Fibroblast of skin of right quadriceps (primary cell): ENCODE measurements around the gene IL17RA.
"Not testable (repeated sequence)": the region's sequence is repeated elsewhere in the genome, so short reads cannot be mapped to it uniquely, and the experiment has no call there.

Source experiments
- DNase-seq: peaks from one replicate; pipeline ENCODE4 v3.0.0-alpha.2; 2013

Gene IL17RA

DNA sequence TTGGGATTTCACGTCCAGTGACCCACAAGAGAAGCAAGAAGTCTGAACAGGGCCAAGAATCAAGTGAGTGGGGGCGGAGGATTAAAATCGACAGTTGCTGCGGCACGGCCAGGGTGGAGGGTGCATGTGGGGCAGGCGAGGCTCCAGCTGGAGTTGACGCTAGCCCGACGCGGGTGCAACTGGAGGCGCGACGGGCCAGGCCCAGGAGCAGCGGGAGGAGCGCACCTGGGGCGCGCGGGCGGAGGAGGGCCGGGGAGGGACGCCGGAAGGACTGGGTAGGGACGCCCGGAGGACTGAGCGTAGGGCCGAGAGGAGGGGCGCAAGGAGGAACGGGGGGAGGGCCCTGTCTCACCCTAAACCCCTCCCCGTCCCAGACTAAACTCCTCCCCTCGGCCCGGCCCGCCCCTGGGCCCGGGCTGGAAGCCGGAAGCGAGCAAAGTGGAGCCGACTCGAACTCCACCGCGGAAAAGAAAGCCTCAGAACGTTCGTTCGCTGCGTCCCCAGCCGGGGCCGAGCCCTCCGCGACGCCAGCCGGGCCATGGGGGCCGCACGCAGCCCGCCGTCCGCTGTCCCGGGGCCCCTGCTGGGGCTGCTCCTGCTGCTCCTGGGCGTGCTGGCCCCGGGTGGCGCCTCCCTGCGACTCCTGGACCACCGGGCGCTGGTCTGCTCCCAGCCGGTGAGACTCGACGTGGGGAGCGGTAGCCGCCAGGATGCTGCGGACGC lies at the start of gene IL17RA:
Gene IL17RA, plus strand, starts transcription at position 447 of the 723 bp plus-strand sequence. Its CDS starts 92 bp downstream, at position 539.
- peak; percentile 86 for DNase-seq

DNA sequence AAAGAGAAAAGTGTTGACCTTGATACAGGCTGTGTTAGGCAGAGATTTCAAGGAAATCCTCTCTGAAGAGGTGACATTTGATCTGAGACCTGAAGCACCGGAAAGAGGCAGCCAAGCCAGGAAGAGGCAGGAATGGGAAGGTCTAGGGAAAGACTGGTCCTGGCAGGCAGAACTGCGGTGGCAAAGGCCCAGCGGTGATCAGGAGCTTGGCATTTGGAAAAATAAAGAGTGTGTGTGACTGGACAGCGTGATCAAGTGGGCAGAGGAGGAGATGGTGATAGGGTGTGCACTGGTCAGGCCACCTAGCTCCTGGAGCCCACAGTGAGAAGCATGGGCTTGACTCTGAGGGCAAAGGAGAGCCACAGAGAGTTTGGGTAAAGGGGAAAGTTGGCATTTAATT lies 49.6 kb upstream of the IL17RA start:
- no peak for DNase-seq

- DNase-seq, result not testable (repeated sequence)
Observed at GRCh38 chr22:17035976-17036841, 48.6 kb upstream of the IL17RA start.

GRCh38 chr22:17036842-17037711 lies 47.7 kb upstream of the IL17RA start:
- DNase-seq, result peak; percentile 6

- no peak for DNase-seq
Observed at GRCh38 chr22:17043521-17043920, 41.3 kb upstream of the IL17RA start.

DNA sequence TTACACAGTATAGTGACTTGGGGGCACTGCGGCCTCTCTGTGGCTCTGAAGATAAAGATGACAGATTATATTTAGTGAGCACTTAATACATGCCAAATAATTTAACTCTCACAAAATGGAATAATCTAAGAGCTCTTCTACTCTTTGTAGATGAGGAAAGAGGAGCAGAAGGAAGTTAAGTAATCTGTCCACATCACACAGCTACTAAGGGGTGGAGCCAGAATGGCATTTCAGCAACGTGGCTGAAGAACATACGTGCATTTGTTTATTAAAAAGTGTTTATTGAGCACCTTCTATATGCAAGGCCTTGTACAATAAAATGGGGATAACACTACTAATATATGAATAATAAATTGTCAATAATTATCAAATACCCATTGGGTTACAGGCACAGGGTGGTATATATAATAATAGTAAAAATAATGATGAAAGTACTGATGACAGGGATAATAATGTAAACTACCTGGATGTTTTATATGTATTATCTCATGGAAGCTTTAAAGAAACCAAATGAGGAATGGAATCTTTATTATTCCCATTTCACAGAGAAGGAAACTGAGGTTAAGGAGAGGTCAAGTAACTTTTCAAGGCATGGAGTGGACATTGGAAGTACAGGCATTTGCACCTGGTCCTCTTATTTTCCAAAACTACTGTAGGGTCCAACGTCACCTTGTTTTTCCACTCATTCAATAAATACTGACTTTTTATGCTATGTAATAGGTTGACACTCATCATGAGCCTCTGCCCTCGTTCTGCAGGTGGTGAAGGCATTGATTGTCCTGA lies 38.0 kb upstream of the IL17RA start:
- no peak for DNase-seq

GRCh38 chr22:17047656-17048055 lies 37.1 kb upstream of the IL17RA start:
- no peak for DNase-seq

DNA sequence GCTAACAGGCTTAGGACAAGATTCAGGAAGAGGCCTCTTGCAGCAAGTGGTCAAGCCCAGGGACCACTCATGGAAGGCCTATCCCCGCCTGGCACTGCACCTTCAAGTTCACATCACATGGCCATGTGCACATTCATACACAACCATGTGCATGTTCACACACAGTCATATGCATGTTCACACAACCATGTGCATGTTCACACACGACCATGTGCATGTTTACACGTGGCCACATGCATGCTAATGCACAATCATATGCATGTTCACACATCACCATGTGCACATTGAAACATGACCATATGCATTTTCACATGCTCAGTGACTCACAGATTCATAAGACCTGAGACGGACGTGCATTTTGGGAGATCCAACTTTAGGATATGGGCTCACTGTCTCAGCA lies 28.7 kb upstream of the IL17RA start:
- no peak for DNase-seq

- no peak for DNase-seq
Observed at GRCh38 chr22:17056807-17057206, 28.0 kb upstream of the IL17RA start.

GRCh38 chr22:17057959-17058814 lies 26.6 kb upstream of the IL17RA start:
- peak; percentile 66 for DNase-seq

- no peak for DNase-seq
Observed at GRCh38 chr22:17060126-17060525, 24.7 kb upstream of the IL17RA start.

- DNase-seq, result no peak
Observed at GRCh38 chr22:17063411-17064106, 21.2 kb upstream of the IL17RA start.

DNA sequence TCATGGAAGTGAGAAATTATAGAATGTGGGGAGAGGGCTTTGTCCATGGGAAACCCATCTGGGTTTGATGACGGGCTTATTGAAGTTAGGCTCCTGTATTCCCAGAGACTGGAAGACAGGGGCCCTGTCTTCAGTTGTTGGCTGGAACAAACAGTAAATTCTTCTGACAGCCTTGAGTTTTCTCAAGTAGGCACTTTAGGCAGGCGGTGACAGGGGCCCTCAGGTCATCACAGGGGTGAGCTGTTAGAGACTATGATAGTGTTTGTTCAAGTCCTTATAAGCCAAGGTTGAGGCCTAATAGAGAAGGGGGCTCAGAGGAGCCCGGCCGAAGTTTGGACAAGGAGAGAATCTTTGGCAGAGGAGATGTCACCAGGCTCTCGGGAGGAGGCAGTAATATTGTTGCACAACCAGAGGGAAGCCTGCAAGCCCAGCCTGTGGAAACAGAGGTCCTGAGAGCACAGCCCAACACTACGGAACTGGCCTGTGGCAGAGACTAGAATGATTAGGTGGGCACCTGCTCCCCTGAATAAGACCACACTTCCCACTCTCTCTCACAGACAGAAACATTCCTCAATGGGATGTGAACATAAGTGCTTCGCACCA lies 20.2 kb upstream of the IL17RA start:
- DNase-seq, result no peak

GRCh38 chr22:17065433-17065832 lies 19.4 kb upstream of the IL17RA start:
- DNase-seq, result no peak

- no peak for DNase-seq
Observed at GRCh38 chr22:17072877-17073276, 11.9 kb upstream of the IL17RA start.

- no peak for DNase-seq
Observed at GRCh38 chr22:17074648-17075002, 10.2 kb upstream of the IL17RA start.

- DNase-seq, result peak; percentile 90
Observed at GRCh38 chr22:17077255-17077654, 7.5 kb upstream of the IL17RA start.

GRCh38 chr22:17079572-17079971 lies 5.2 kb upstream of the IL17RA start:
- DNase-seq, result peak; percentile 19

DNA sequence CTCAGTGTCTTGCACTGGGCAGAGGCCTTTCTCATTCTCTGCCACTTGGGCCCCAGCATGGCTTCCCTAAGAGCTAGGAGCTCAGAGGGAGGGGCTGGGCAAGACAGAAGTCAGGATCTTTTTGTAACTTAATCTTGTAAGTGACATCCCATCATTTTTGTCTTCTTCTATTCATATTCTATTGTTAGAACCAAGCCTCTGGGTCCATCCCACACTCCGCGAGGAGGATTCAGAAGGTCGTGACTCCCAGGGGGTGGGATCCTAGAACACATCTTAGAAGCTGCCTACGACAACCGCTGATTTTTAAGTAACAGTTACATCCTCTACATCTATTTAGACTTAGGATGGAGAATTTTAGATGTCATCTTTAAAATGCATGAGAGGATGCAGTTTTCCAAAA lies 1.5 kb upstream of the IL17RA start:
- DNase-seq, result no peak

GRCh38 chr22:17083811-17084441 lies 874 bp upstream of the IL17RA start:
- no peak for DNase-seq
